Choroid plexus epithelial cell (primary cell): Measurements from ENCODE around the gene DNM1.
"Not testable (repeated sequence)": the region's sequence is repeated elsewhere in the genome, so short reads cannot be mapped to it uniquely, and the experiment has no call there.

Experiments
- DNase-seq: peaks from one replicate; pipeline ENCODE4 v3.0.0-alpha.2; 2010; ENCODE audit warnings: low read depth
- H3K4me3 ChIP-seq: 2 replicates; pipeline ENCODE4 v1.5.1; 2011; ENCODE audit warnings: low read depth, mild to moderate bottlenecking, control low read depth, low read length, moderate library complexity
- CTCF ChIP-seq: conservative IDR thresholded peaks from 2 replicates; pipeline ENCODE4 v1.5.1; 2011; ENCODE audit warnings: low read depth, mild to moderate bottlenecking, control low read depth, inconsistent platforms, low read length, moderate library complexity

Gene DNM1

GRCh38 chr9:128274245-128274644 is 71.1 kb downstream of the DNM1 start:
- no peak for TF ChIP-seq CTCF
- H3K4me3 ChIP-seq, result peak overlapping the region; percentile 95
- DNase-seq, result peak; percentile 17

- H3K4me3 ChIP-seq, result peak within 1 kb of the TSS; percentile 95
- TF ChIP-seq CTCF, result no peak
- peak; percentile 65 for DNase-seq
Measured at GRCh38 chr9:128275198-128276007, 72.2 kb downstream of the DNM1 start, which contains the start of gene GOLGA2. Gene GOLGA2 (minus strand): TSS chr9:128276007. CDS start chr9:128275976, 31 bp downstream.

DNA sequence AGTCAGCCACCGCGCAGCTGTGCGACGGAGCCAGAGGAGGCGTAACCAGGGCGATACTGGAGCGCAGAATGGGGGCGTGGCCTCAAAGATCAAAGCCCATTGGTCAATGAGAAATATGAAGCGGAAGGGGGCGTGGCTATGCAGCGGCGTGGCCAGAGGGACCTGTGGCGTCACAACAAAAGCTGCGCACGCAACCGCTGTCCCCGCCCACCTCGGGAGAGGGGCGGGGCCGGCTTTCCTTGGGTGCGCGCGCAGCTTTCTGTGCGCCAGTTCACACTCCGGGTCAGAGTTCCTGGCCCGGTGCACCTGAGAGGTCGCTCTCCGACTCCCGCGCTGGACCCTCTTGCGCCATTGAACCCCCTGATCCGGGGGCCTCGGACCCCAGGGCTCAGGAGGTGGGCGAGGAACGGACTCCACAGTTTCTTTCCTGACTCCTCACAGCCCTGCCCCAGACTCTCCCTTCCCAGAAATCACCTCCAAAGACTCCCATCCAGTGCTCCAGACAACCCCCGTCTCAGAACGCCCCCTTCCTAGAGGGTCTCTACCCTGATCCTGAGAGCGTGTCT is 72.9 kb downstream of the DNM1 start, which contains the start of gene SWI5:
Gene SWI5, plus strand, starts transcription at position 269 of the 566 bp plus-strand sequence.
- DNase-seq, result peak; percentile 100
- TF ChIP-seq CTCF, result no peak
- H3K4me3 ChIP-seq, result peak within 1 kb of the TSS; percentile 95

DNA sequence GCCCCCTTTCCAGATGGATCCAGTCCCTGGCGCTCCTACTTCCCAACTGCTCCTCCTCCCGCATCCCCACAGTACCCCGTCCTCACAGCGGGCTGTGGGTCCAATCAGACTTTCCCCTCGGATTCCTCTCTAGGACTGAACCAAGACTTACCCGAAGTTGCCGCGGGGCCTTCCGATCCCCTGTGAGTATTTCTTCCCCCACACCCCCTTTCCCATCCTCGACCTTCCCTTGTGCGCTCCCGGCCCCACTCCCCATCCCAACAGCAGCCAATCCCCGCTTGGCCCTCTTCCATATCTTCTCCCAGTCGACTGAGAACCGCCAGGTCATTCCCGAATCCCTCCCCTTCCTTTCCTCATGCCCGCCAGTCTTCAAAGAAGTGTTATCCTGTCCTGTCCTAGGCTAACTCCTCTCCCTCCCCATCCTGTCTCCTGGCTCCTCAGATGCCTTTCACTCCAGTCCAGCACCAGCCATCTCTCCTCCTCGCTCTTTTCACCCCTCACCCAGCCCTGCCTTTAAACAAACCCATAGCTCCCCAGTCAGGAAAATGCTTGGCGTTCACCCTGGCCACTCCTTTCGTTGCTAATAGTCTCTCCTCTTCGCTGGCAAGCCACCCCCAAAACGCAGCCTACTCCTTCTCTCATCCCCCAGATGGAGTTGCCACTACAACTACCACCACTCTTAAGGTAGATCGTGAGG is 73.5 kb downstream of the DNM1 start:
- peak overlapping the region; percentile 84 for H3K4me3 ChIP-seq
- TF ChIP-seq CTCF, result no peak
- DNase-seq, result peak; percentile 24

DNA sequence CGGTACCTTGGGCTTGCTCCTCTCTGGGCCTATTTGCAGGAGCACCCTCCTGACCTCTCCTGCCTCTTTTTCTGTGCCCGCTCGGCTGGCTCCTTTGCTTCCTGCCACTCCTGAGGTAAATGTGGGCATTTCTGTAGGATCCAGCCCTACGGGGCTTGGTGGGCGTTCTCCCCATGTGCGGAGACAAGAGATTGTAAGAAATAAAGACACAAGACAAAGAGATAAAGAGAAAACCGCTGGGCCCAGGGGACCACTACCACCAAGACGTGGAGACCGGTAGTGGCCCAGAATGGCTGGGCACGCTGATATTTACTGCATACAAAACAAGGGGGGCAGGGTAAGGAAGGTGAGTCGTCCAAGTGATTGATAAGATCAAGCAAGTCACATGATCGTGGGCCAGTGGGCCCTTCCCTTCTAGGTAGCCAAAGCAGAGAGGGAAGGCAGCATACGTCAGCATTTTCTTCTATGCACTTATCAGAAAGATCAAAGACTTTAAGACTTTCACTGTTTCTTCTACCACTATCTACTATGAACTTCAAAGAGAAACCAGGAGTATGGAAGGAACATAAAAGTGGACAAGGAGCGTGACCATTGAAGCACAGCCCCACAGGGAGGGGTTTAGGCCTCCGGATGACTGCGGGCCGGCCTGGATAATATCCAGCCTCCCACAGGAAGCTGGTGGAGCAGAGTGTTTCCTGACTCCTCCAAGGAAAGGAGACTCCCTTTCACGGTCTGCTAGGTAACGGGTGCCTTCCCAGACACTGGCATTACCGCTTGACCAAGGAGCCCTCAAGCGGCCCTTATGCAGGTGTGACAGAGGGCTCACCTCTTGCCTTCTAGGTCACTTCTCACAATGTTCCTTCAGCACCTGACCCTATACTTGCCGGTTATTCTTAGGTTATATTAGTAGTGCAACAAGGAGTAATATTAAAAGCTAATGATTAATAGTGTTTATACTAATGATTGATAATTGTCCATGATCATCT is 76.2 kb downstream of the DNM1 start:
- H3K4me3 ChIP-seq, DNase-seq: not testable (repeated sequence)

- DNase-seq, result no peak
- H3K4me3 ChIP-seq, result no peak overlapping the region
- TF ChIP-seq CTCF, result no peak
Measured at GRCh38 chr9:128280084-128280622, 77.0 kb downstream of the DNM1 start.
